Neuron (in vitro differentiated cells): ENCODE results near the gene OLFML3.

ENCODE experiments used
- H2AFZ ChIP-seq: one replicate; pipeline ENCODE4 v1.6.1; 2013; ENCODE audit warnings: low read depth, mild to moderate bottlenecking, inconsistent platforms, low read length, moderate library complexity
- H3K27me3 ChIP-seq: one replicate; pipeline ENCODE4 v1.6.1; 2013; ENCODE audit warnings: low read length; ENCODE audit not compliant: insufficient read depth
- H3K36me3 ChIP-seq: one replicate; pipeline ENCODE4 v1.6.1; 2013; ENCODE audit warnings: low read length; ENCODE audit not compliant: insufficient read depth
- H3K4me1 ChIP-seq: one replicate; pipeline ENCODE4 v1.6.1; 2013; ENCODE audit warnings: low read length; ENCODE audit not compliant: insufficient read depth
- H3K4me3 ChIP-seq: 2 replicates; pipeline ENCODE4 v1.5.1; 2013; ENCODE audit warnings: mild to moderate bottlenecking, low read length, moderate library complexity
- H3K9me3 ChIP-seq: one replicate; pipeline ENCODE4 v1.6.1; 2013; ENCODE audit warnings: low read length

Gene OLFML3

GRCh38 chr1:113965703-113966412 lies 13.4 kb upstream of the OLFML3 start:
- H3K4me1 ChIP-seq, result no peaks in the 10 kb centered on the region
- H3K27me3 ChIP-seq, result no peaks in the 10 kb centered on the region
- H3K4me3 ChIP-seq, result no peak overlapping the region
- H3K9me3 ChIP-seq, result peaks cover 5% of the 10 kb centered on the region
- H3K36me3 ChIP-seq, result peaks cover 62% of the 10 kb centered on the region
- H2AFZ ChIP-seq, result no peak overlapping the region

DNA sequence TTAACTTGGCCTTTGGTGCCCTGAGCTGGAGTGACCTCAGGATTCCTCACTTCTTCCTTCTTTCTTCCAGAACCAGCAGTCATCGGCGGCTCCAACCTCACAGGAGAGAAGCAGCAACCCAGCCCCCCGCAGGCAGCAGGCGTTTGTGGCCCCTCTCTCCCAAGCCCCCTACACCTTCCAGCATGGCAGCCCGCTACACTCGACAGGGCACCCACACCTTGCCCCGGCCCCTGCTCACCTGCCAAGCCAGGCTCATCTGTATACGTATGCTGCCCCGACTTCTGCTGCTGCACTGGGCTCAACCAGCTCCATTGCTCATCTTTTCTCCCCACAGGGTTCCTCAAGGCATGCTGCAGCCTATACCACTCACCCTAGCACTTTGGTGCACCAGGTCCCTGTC lies 6.3 kb upstream of the OLFML3 start:
- H3K4me1 ChIP-seq, result peaks cover 24% of the 10 kb centered on the region
- H3K27me3 ChIP-seq, result no peaks in the 10 kb centered on the region
- peaks cover 56% of the 10 kb centered on the region for H3K36me3 ChIP-seq
- no peak overlapping the region for H3K4me3 ChIP-seq
- no peak overlapping the region for H2AFZ ChIP-seq
- no peaks in the 10 kb centered on the region for H3K9me3 ChIP-seq

- Histone ChIP-seq H2AFZ (no peak overlapping the region), H3K27me3 (no peaks in the 10 kb centered on the region), H3K4me1 (peaks cover 32% of the 10 kb centered on the region), H3K36me3 (peaks cover 34% of the 10 kb centered on the region), H3K4me3 (no peak overlapping the region), H3K9me3 (no peaks in the 10 kb centered on the region)
Measured at GRCh38 chr1:113975211-113975895, 3.9 kb upstream of the OLFML3 start.

GRCh38 chr1:113976609-113977278 lies 2.5 kb upstream of the OLFML3 start:
- Histone ChIP-seq H3K36me3 (peaks cover 20% of the 10 kb centered on the region), H3K4me1 (peaks cover 32% of the 10 kb centered on the region), H3K4me3 (no peak overlapping the region), H2AFZ (no peak overlapping the region), H3K9me3 (no peaks in the 10 kb centered on the region), H3K27me3 (no peaks in the 10 kb centered on the region)

DNA sequence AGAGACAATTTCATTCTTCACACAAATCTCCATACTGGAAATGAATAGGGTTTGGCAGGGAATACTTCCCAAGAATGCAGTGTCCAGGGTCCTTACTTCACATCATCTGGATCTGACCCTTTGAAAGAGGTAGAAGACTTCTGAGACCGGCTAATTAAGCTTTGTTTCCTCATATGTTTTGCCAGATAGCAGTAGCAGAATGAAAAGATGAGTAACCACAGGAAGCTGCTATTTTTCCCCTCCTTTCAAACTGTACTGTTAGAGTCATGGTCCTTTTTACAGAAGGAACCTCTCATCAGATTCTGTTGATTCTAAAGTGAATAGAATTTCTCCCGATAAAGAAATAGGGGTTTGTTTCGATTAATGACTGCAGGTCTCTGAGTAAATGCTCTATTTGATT lies 1.4 kb upstream of the OLFML3 start:
- Histone ChIP-seq H3K4me1 (peaks cover 32% of the 10 kb centered on the region), H3K4me3 (no peak overlapping the region), H3K9me3 (no peaks in the 10 kb centered on the region), H3K27me3 (no peaks in the 10 kb centered on the region), H2AFZ (no peak overlapping the region), H3K36me3 (peaks cover 9% of the 10 kb centered on the region)

DNA sequence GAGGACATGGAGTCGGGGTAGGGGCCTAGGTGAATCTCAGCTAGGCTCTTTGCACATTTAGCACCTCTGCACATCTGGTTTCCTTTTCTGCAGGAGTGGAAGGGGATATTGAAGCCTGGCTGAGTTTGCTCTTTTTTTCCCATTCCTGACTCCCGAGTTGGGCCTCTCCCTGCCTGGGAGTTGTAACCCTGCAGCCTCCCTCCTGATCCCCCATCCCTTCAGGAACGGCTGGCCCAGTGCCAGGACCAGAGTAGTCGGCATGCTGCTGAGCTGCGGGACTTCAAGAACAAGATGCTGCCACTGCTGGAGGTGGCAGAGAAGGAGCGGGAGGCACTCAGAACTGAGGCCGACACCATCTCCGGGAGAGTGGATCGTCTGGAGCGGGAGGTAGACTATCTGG lies 836 bp downstream of the OLFML3 start:
- Histone ChIP-seq H3K4me3 (no peak overlapping the region), H3K36me3 (no peaks in the 10 kb centered on the region), H3K9me3 (no peaks in the 10 kb centered on the region), H3K27me3 (no peaks in the 10 kb centered on the region), H2AFZ (no peak overlapping the region), H3K4me1 (peaks cover 29% of the 10 kb centered on the region)

DNA sequence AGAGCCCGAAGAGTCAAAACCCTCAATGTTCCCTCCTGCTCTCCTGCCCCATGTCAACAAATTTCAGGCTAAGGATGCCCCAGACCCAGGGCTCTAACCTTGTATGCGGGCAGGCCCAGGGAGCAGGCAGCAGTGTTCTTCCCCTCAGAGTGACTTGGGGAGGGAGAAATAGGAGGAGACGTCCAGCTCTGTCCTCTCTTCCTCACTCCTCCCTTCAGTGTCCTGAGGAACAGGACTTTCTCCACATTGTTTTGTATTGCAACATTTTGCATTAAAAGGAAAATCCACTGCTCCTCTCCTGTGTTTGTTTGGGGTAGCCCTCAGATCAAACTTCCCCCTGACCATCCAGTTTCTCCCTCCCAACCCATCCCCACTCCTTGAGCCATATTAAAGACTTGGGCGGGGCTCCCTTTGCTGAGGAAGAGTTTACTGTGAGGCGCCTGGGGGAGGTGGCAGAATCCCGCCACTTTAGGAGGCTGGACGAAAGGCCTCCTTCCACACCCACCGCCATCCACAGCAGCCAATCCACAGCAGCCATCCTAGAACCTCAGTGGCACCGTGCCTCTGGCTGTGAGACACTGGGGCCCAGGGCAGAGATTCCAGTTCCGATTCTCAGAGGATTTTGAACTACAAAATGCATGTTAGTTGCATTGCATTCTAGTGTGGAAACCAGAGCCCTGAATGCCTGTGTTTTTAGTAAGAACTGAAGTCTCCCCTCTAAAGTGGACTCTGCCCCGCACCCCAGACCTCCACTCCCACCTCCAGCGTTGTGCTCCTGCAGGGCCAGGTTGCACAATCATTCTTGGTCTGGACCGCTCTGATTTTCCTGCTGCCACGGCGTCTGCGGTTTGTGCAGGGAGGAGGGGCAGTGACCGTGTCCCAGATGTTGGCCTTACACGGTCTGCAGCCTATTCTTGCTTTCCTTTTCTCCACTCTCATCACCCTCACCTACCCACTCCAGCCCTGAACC lies 3.0 kb downstream of the OLFML3 start:
- Histone ChIP-seq H3K9me3 (no peaks in the 10 kb centered on the region), H2AFZ (no peak overlapping the region), H3K4me3 (no peak overlapping the region), H3K27me3 (no peaks in the 10 kb centered on the region), H3K4me1 (peaks cover 10% of the 10 kb centered on the region), H3K36me3 (no peaks in the 10 kb centered on the region)

- Histone ChIP-seq H3K9me3 (no peaks in the 10 kb centered on the region), H3K4me1 (peaks cover 8% of the 10 kb centered on the region), H3K36me3 (no peaks in the 10 kb centered on the region), H3K4me3 (no peak overlapping the region), H2AFZ (no peak overlapping the region), H3K27me3 (no peaks in the 10 kb centered on the region)
Measured at GRCh38 chr1:113982949-113983348, 3.7 kb downstream of the OLFML3 start.

- H2AFZ ChIP-seq, result no peak overlapping the region
- no peak overlapping the region for H3K4me3 ChIP-seq
- no peaks in the 10 kb centered on the region for H3K27me3 ChIP-seq
- peaks cover 8% of the 10 kb centered on the region for H3K4me1 ChIP-seq
- H3K9me3 ChIP-seq, result no peaks in the 10 kb centered on the region
- H3K36me3 ChIP-seq, result no peaks in the 10 kb centered on the region
Measured at GRCh38 chr1:113983391-113983790, 4.1 kb downstream of the OLFML3 start.

- H3K4me3 ChIP-seq, result no peak overlapping the region
- H2AFZ ChIP-seq, result no peak overlapping the region
- no peaks in the 10 kb centered on the region for H3K27me3 ChIP-seq
- peaks cover 8% of the 10 kb centered on the region for H3K4me1 ChIP-seq
- H3K9me3 ChIP-seq, result no peaks in the 10 kb centered on the region
- H3K36me3 ChIP-seq, result no peaks in the 10 kb centered on the region
Measured at GRCh38 chr1:113983826-113984225, 4.6 kb downstream of the OLFML3 start.

- Histone ChIP-seq H3K9me3 (no peaks in the 10 kb centered on the region), H3K4me3 (no peak overlapping the region), H3K27me3 (no peaks in the 10 kb centered on the region), H2AFZ (no peak overlapping the region), H3K36me3 (no peaks in the 10 kb centered on the region), H3K4me1 (no peaks in the 10 kb centered on the region)
Measured at GRCh38 chr1:113984710-113985109, 5.4 kb downstream of the OLFML3 start.

DNA sequence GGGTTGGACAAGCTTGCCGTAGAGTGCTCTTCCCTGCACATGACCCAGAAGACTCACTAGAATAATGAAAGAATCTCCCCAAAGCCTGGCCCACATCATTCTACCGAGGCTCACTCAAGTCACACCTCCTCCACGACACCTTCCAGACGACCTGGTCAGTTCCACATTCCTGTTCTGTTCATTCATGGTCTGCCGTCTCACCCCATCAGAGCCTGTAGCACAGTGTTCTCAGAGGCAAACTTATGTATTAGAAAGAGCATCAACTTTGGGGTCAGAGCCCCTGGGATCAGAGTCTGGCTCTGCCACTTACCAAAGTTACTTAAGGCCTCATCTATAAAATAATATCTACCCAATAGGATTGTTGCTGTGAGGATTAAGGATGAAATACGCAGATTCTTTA lies 7.5 kb downstream of the OLFML3 start:
- H2AFZ ChIP-seq, result no peak overlapping the region
- no peak overlapping the region for H3K4me3 ChIP-seq
- no peaks in the 10 kb centered on the region for H3K9me3 ChIP-seq
- H3K4me1 ChIP-seq, result no peaks in the 10 kb centered on the region
- H3K36me3 ChIP-seq, result no peaks in the 10 kb centered on the region
- H3K27me3 ChIP-seq, result no peaks in the 10 kb centered on the region
